Right kidney (tissue), 9 donors: Measurements from ENCODE around the gene USP17L22.
"Not testable (repeated sequence)": the region's sequence is repeated elsewhere in the genome, so short reads cannot be mapped to it uniquely, and the experiment has no call there.

Experiments used
- DNase-seq: peaks from one replicate; pipeline ENCODE4 v3.0.0-alpha.2; 2016
- long read RNA-seq, 8 donors: transcript quantifications; one replicate each; lab custom pipeline, GENCODE V29; 2026

USP17L22 gene
- long read RNA-seq, donor 1, result 0 reads
- long read RNA-seq, donor 2, result 0 reads
- long read RNA-seq, donor 3, result 0 reads
- long read RNA-seq, donor 4, result 0 reads
- long read RNA-seq, donor 5, result 0 reads
- long read RNA-seq, donor 6, result 0 reads
- long read RNA-seq, donor 7, result 0 reads
- long read RNA-seq, donor 8, result 0 reads

DNA sequence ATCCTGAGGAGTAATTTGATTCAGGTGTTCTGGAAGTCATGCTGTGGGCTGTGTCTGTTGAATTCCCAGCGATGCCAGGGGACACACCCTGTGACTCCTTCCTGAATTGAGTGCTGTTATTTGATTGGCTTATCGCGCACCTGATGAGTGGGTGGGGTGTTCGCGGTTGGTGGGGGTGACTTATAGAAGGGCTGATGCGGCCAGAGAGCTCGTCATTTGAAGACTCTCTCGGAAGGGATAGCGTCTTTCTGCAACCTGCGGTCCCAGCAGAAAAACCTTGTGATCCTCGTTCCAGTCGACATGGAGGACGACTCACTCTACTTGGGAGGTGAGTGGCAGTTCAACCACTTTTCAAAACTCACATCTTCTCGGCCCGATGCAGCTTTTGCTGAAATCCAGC, at the start of gene USP17L22:
USP17L22 (plus strand) TSS at position 301 of the 400 bp plus-strand sequence; CDS start at position 301, 0 bp downstream.
- not testable (repeated sequence) for DNase-seq

DNA sequence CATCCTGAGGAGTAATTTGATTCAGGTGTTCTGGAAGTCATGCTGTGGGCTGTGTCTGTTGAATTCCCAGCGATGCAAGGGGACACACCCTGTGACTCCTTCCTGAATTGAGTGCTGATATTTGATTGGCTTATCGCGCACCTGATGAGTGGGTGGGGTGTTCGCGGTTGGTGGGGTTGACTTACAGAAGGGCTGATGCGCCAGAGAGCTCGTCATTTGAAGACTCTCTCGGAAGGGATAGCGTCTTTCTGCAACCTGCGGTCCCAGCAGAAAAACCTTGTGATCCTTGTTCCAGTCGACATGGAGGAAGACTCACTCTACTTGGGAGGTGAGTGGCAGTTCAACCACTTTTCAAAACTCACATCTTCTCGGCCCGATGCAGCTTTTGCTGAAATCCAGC, 47.6 kb upstream of the USP17L22 start, which contains the start of gene USP17L12:
USP17L12 (plus strand) TSS at position 301 of the 400 bp plus-strand sequence; CDS start at position 301, 0 bp downstream.
- not testable (repeated sequence) for DNase-seq

DNA sequence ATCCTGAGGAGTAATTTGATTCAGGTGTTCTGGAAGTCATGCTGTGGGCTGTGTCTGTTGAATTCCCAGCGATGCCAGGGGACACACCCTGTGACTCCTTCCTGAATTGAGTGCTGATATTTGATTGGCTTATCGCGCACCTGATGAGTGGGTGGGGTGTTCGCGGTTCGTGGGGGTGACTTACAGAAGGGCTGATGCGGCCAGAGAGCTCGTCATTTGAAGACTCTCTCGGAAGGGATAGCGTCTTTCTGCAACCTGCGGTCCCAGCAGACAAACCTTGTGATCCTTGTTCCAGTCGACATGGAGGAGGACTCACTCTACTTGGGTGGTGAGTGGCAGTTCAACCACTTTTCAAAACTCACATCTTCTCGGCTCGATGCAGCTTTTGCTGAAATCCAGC, 42.8 kb upstream of the USP17L22 start, which contains the start of gene USP17L13:
USP17L13 (plus strand) TSS at position 301 of the 400 bp plus-strand sequence; CDS start at position 301, 0 bp downstream.
- not testable (repeated sequence) for DNase-seq

- DNase-seq, result not testable (repeated sequence)
These were observed 37.2 kb upstream of the USP17L22 start for GRCh38 chr4:9230249-9230648.

DNA sequence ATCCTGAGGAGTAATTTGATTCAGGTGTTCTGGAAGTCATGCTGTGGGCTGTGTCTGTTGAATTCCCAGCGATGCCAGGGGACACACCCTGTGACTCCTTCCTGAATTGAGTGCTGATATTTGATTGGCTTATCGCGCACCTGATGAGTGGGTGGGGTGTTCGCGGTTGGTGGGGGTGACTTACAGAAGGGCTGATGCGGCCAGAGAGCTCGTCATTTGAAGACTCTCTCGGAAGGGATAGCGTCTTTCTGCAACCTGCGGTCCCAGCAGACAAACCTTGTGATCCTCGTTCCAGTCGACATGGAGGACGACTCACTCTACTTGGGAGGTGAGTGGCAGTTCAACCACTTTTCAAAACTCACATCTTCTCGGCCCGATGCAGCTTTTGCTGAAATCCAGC, 33.3 kb upstream of the USP17L22 start, which contains the start of gene USP17L15:
USP17L15 (plus strand) TSS at position 301 of the 400 bp plus-strand sequence; CDS start at position 301, 0 bp downstream.
- not testable (repeated sequence) for DNase-seq

- DNase-seq, result not testable (repeated sequence)
These were observed 29.0 kb upstream of the USP17L22 start for GRCh38 chr4:9238461-9238860.

DNA sequence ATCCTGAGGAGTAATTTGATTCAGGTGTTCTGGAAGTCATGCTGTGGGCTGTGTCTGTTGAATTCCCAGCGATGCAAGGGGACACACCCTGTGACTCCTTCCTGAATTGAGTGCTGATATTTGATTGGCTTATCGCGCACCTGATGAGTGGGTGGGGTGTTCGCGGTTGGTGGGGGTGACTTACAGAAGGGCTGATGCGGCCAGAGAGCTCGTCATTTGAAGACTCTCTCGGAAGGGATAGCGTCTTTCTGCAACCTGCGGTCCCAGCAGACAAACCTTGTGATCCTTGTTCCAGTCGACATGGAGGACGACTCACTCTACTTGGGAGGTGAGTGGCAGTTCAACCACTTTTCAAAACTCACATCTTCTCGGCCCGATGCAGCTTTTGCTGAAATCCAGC, 23.8 kb upstream of the USP17L22 start, which contains the start of gene USP17L17:
USP17L17 (plus strand) TSS at position 301 of the 400 bp plus-strand sequence; CDS start at position 301, 0 bp downstream.
- DNase-seq, result not testable (repeated sequence)

DNA sequence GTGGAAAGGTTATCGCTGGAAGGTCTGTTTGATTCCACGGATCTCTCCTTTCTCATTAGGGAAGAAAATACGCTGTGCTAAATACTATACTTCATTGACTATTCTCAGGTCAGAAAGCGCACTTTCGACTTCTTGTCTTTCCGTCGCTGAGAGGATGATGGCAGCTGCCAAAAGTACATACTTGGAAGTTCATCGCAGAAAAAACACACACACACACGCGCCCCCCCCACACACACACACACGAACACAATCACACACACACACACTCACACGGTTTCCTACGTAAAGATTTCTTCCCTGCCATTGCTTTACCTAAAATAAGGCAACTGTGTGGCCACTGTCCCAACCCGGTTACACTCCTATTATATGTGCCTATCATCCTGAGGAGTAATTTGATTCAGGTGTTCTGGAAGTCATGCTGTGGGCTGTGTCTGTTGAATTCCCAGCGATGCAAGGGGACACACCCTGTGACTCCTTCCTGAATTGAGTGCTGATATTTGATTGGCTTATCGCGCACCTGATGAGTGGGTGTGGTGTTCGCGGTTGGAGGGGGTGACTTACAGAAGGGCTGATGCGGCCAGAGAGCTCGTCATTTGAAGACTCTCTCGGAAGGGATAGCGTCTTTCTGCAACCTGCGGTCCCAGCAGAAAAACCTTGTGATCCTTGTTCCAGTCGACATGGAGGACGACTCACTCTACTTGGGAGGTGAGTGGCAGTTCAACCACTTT, 19.3 kb upstream of the USP17L22 start, which contains the start of gene USP17L18:
USP17L18 (plus strand) TSS at position 678 of the 728 bp plus-strand sequence; CDS start at position 678, 0 bp downstream.
- DNase-seq, result not testable (repeated sequence)

DNA sequence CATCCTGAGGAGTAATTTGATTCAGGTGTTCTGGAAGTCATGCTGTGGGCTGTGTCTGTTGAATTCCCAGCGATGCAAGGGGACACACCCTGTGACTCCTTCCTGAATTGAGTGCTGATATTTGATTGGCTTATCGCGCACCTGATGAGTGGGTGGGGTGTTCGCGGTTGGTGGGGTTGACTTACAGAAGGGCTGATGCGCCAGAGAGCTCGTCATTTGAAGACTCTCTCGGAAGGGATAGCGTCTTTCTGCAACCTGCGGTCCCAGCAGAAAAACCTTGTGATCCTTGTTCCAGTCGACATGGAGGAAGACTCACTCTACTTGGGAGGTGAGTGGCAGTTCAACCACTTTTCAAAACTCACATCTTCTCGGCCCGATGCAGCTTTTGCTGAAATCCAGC, 14.3 kb upstream of the USP17L22 start, which contains the start of gene USP17L19:
USP17L19 (plus strand) TSS at position 301 of the 400 bp plus-strand sequence; CDS start at position 301, 0 bp downstream.
- DNase-seq, result not testable (repeated sequence)

GRCh38 chr4:9257824-9258223, 9.6 kb upstream of the USP17L22 start, which contains the start of gene USP17L20:
TSS of gene USP17L20 (plus strand) at chr4:9258124. CDS start at chr4:9258124, 0 bp downstream.
- not testable (repeated sequence) for DNase-seq

GRCh38 chr4:9262572-9262971, 4.8 kb upstream of the USP17L22 start, which contains the start of gene USP17L21:
TSS of gene USP17L21 (plus strand) at chr4:9262872. CDS start at chr4:9262872, 0 bp downstream.
- not testable (repeated sequence) for DNase-seq

GRCh38 chr4:9271719-9272118, 4.3 kb downstream of the USP17L22 start:
- not testable (repeated sequence) for DNase-seq
